Stimulated activated CD4-positive, alpha-beta T cell treated with anti-CD3 and anti-CD28 coated beads, Interleukin-2, amount 100 ng/mL, for 4 hours (primary cell): Measurements from ENCODE around the gene FHL2.
"Not testable (repeated sequence)": the region's sequence is repeated elsewhere in the genome, so short reads cannot be mapped to it uniquely, and the experiment has no call there.

Experiments
- DNase-seq: peaks from one replicate; pipeline ENCODE4 v3.0.0-alpha.2; 2020; ENCODE audit warnings: low read depth

FHL2 gene

GRCh38 chr2:105338020-105338385, 60.8 kb downstream of the FHL2 start:
- DNase-seq: no peak

- DNase-seq: peak; percentile 87
Observed at GRCh38 chr2:105337122-105338019, 61.5 kb downstream of the FHL2 start, which contains the start of gene C2orf49. TSS of gene C2orf49 (plus strand) at chr2:105337540. CDS start at chr2:105337588, 48 bp downstream.

- DNase-seq: no peak
Observed at GRCh38 chr2:105336786-105337121, 62.1 kb downstream of the FHL2 start.

- no peak for DNase-seq
Observed at GRCh38 chr2:105335469-105335868, 63.4 kb downstream of the FHL2 start.

- no peak for DNase-seq
Observed at GRCh38 chr2:105334211-105334610, 64.6 kb downstream of the FHL2 start.

GRCh38 chr2:105330681-105331375, 68.0 kb downstream of the FHL2 start:
- no peak for DNase-seq

- peak; percentile 28 for DNase-seq
Observed at GRCh38 chr2:105329561-105330495, 69.0 kb downstream of the FHL2 start, which contains the start of gene TGFBRAP1. TSS of gene TGFBRAP1 (minus strand) at chr2:105329735. CDS start at chr2:105308301, 21,434 bp downstream.

GRCh38 chr2:105329197-105329554, 69.7 kb downstream of the FHL2 start:
- DNase-seq: peak; percentile 9

GRCh38 chr2:105328281-105329196, 70.3 kb downstream of the FHL2 start:
- DNase-seq: no peak

GRCh38 chr2:105327690-105328089, 71.2 kb downstream of the FHL2 start:
- DNase-seq: no peak

- DNase-seq: not testable (repeated sequence)
Observed at GRCh38 chr2:105327271-105327670, 71.6 kb downstream of the FHL2 start.

- DNase-seq: no peak
Observed at GRCh38 chr2:105325389-105325963, 73.4 kb downstream of the FHL2 start.

GRCh38 chr2:105324732-105325131, 74.1 kb downstream of the FHL2 start:
- DNase-seq: no peak

GRCh38 chr2:105324101-105324500, 74.8 kb downstream of the FHL2 start:
- DNase-seq: no peak

- no peak for DNase-seq
Observed at GRCh38 chr2:105323111-105323510, 75.7 kb downstream of the FHL2 start.

GRCh38 chr2:105321875-105322646, 76.8 kb downstream of the FHL2 start:
- DNase-seq: no peak

- DNase-seq: no peak
Observed at GRCh38 chr2:105320651-105321215, 78.1 kb downstream of the FHL2 start.

- no peak for DNase-seq
Observed at GRCh38 chr2:105317937-105318336, 80.9 kb downstream of the FHL2 start.

GRCh38 chr2:105315314-105315713, 83.5 kb downstream of the FHL2 start:
- DNase-seq: no peak

- no peak for DNase-seq
Observed at GRCh38 chr2:105313877-105314276, 85.0 kb downstream of the FHL2 start.
